CD14-positive monocyte (primary cell): ENCODE measurements around the gene PLK3. TPM values are rescaled to one million over a fixed set of nuclear protein-coding genes. Genes with fewer than 3 reads are reported as not detected.
"Not testable (repeated sequence)": the region's sequence is repeated elsewhere in the genome, so short reads cannot be mapped to it uniquely, and the experiment has no call there.

Experiments used
- DNase-seq, 3 donors: peaks; one replicate each; pipeline ENCODE4 v3.0.0-alpha.2; 2011 to 2022
- H2AFZ ChIP-seq: 2 replicates; pipeline ENCODE4 v1.6.0; 2012; ENCODE audit warnings: mild to moderate bottlenecking, low read depth, low read length, inconsistent platforms; ENCODE audit not compliant: insufficient read depth, poor library complexity, severe bottlenecking
- H3K27ac ChIP-seq, 2 donors: 1 replicate in 1 of 2; 2 replicates in 1 of 2; pipeline ENCODE4 v1.5.1; 2012 to 2013; ENCODE audit warnings: low read length in 2 of 2, control low read depth in 1 of 2, inconsistent platforms in 1 of 2, low read depth in 1 of 2, mild to moderate bottlenecking in 1 of 2
- H3K27me3 ChIP-seq, 2 donors: one replicate each; pipeline versions ENCODE4 v1.6.0 to v1.6.1; 2011 to 2013; ENCODE audit warnings: low read length in 2 of 2; ENCODE audit not compliant: control insufficient read depth in 2 of 2, insufficient read depth in 2 of 2
- H3K36me3 ChIP-seq, 2 donors: replicated peaks in 1 of 2; 1 replicate in 1 of 2; 2 replicates in 1 of 2; pipeline versions ENCODE4 v1.5.1 to v1.6.1; 2012 to 2013; ENCODE audit warnings: low read length in 2 of 2, control low read depth in 1 of 2, inconsistent platforms in 1 of 2, mild to moderate bottlenecking in 1 of 2; ENCODE audit not compliant: insufficient read depth in 2 of 2, control insufficient read depth in 1 of 2
- H3K4me1 ChIP-seq, 2 donors: 1 replicate in 1 of 2; 2 replicates in 1 of 2; pipeline versions ENCODE4 v1.5.1 to v1.6.1; 2012 to 2013; ENCODE audit warnings: low read length in 2 of 2, control low read depth in 1 of 2, inconsistent platforms in 1 of 2, mild to moderate bottlenecking in 1 of 2, moderate library complexity in 1 of 2; ENCODE audit not compliant: insufficient read depth in 2 of 2, control insufficient read depth in 1 of 2
- H3K4me2 ChIP-seq: replicated peaks from 2 replicates; pipeline ENCODE3; 2012; ENCODE audit warnings: low read length, moderate library complexity, mild to moderate bottlenecking; ENCODE audit not compliant: poor library complexity, severe bottlenecking; ENCODE audit errors: extremely low read depth
- H3K4me3 ChIP-seq, 3 experiments: fragments of 200-600 bp in 1 of 3; sonication (generic) in 1 of 3; replicated peaks in 1 of 3; 1 replicate in 2 of 3; 2 replicates in 1 of 3; pipeline ENCODE4 v1.5.1; 2011 to 2013; ENCODE audit warnings: low read length in 3 of 3, mild to moderate bottlenecking in 3 of 3, control low read depth in 2 of 3, low read depth in 2 of 3, inconsistent platforms in 1 of 3, moderate library complexity in 1 of 3
- H3K79me2 ChIP-seq: 2 replicates; pipeline ENCODE4 v1.6.0; 2012; ENCODE audit warnings: mild to moderate bottlenecking, control low read depth, inconsistent platforms, low read length, moderate library complexity; ENCODE audit not compliant: insufficient read depth
- H3K9ac ChIP-seq: 2 replicates; pipeline ENCODE4 v1.6.0; 2017; ENCODE audit warnings: low read length, mild to moderate bottlenecking; ENCODE audit not compliant: insufficient read depth, poor library complexity, severe bottlenecking
- H3K9me3 ChIP-seq, 2 donors: replicated peaks in 1 of 2; 1 replicate in 1 of 2; 2 replicates in 1 of 2; pipeline versions ENCODE4 v1.5.1 to v1.6.1; 2012 to 2013; ENCODE audit warnings: low read length in 2 of 2, control low read depth in 1 of 2; ENCODE audit not compliant: control insufficient read depth in 1 of 2, insufficient read depth in 1 of 2
- H4K20me1 ChIP-seq: 2 replicates; pipeline ENCODE4 v1.6.0; 2012; ENCODE audit warnings: mild to moderate bottlenecking, low read length, control low read depth, moderate library complexity; ENCODE audit not compliant: insufficient read depth
- H3K27ac Mint-ChIP-seq, 7 donors: one replicate each; pipeline ENCODE4 v1.8.0; 2020; ENCODE audit warnings: mild to moderate bottlenecking in 7 of 7, mixed read lengths in 7 of 7, moderate library complexity in 6 of 7, inconsistent platforms in 2 of 7
- H3K27me3 Mint-ChIP-seq, 3 donors: one replicate each; pipeline ENCODE4 v1.8.0; 2021 to 2022; ENCODE audit warnings: low read depth in 3 of 3, mild to moderate bottlenecking in 3 of 3, mixed read lengths in 3 of 3, moderate library complexity in 3 of 3, inconsistent platforms in 1 of 3
- H3K36me3 Mint-ChIP-seq, 2 donors: one replicate each; pipeline ENCODE4 v1.8.0; 2020; ENCODE audit warnings: mixed read lengths in 2 of 2, inconsistent platforms in 1 of 2, mild to moderate bottlenecking in 1 of 2
- H3K4me1 Mint-ChIP-seq: one replicate; pipeline ENCODE4 v1.8.0; 2020; ENCODE audit warnings: mild to moderate bottlenecking, mixed read lengths
- H3K4me3 Mint-ChIP-seq, 2 donors: one replicate each; pipeline ENCODE4 v1.8.0; 2020; ENCODE audit warnings: mild to moderate bottlenecking in 2 of 2, mixed read lengths in 2 of 2, moderate library complexity in 1 of 2
- H3K9me3 Mint-ChIP-seq, 7 donors: one replicate each; pipeline ENCODE4 v1.8.0; 2020 to 2022; ENCODE audit warnings: mixed read lengths in 7 of 7, mild to moderate bottlenecking in 6 of 7, moderate library complexity in 6 of 7, inconsistent platforms in 2 of 7
- CTCF ChIP-seq: fragments of 200-600 bp; IDR thresholded peaks from one replicate; pipeline ENCODE4 v1.8.0; 2022; ENCODE audit warnings: antibody characterized with exemption, mild to moderate bottlenecking
- WGBS: methylation state at CpG from one replicate; pipeline ENCODE4 v1.1.5; 2013; ENCODE audit warnings: missing lambda C conversion rate; ENCODE audit not compliant: insufficient coverage; 5-methylcytosine and 5-hydroxymethylcytosine counted together
- intact Hi-C, 2 donors: fragments of 100-400 bp; cut with micrococcal nuclease; formaldehyde crosslinking; loops; one replicate each; pipeline versions ENCODE4 v1.15.0 to v1.15.1; 2023
- polyA plus RNA-seq, 3 donors: library from polyadenylated mRNA; depleted of rRNA in 1 of 3; unstranded in 2 of 3; stranded (reverse) in 1 of 3; fragments of 300-500 nt in 2 of 3; fragments of >200 nt in 1 of 3; fragmentation: Illumina TruSeq in 2 of 3; gene quantifications; 1 replicate in 2 of 3; 2 replicates in 1 of 3; pipeline ENCODE4 v1.2.3, GENCODE V29; 2012 to 2021

PLK3 gene
- polyA plus RNA-seq, 3 donors, result 15.8 to 285 (median 28.1) TPM

GRCh38 chr1:44822131-44822701, 22.0 kb downstream of the PLK3 start:
- no peak overlapping the region for H3K9ac ChIP-seq
- peaks cover 43 to 48% of the 10 kb centered on the region in 2 donors for H3K4me1 ChIP-seq
- Mint-ChIP-seq H3K27me3 (peaks cover 0 to 1% (median 0%) of the 10 kb centered on the region in 3 donors), H3K36me3 (no peaks in the 10 kb centered on the region), H3K4me3 (no peak overlapping the region), H3K9me3 (peaks cover 0 to 3% (median 0%) of the 10 kb centered on the region in 7 donors), H3K27ac (no peak overlapping the region), H3K4me1 (peaks cover 48% of the 10 kb centered on the region)
- H3K4me2 ChIP-seq, result no peak overlapping the region
- H3K36me3 ChIP-seq, result no peaks in the 10 kb centered on the region
- no peaks in the 10 kb centered on the region for H4K20me1 ChIP-seq
- H3K9me3 ChIP-seq, result no peaks in the 10 kb centered on the region
- H2AFZ ChIP-seq, result no peak overlapping the region
- peak in 1 of 3 donors; percentile 12 for DNase-seq
- no peak overlapping the region for H3K27ac ChIP-seq
- H3K79me2 ChIP-seq, result no peaks in the 10 kb centered on the region
- no peaks in the 10 kb centered on the region for H3K27me3 ChIP-seq
- no peak for TF ChIP-seq CTCF
- H3K4me3 ChIP-seq, result no peak overlapping the region
- 94% methylated on average over 3 of the region's 6 CpGs for WGBS
- intact Hi-C loops, result loop anchor here in 1 of 2 donors (5.0 kb wide), 1 partner anchor 90 kb away; the partner anchor contains the start of gene RNU5D-1

GRCh38 chr1:44822981-44823451, 22.8 kb downstream of the PLK3 start:
- H3K4me2 ChIP-seq, result no peak overlapping the region
- H3K9ac ChIP-seq, result no peak overlapping the region
- no peak for TF ChIP-seq CTCF
- Mint-ChIP-seq H3K27ac (peak overlapping the region in 1 of 7 donors; percentile 13), H3K9me3 (peaks cover 0 to 3% (median 0%) of the 10 kb centered on the region in 7 donors), H3K36me3 (no peaks in the 10 kb centered on the region), H3K4me1 (peaks cover 41% of the 10 kb centered on the region), H3K27me3 (peaks cover 0 to 2% (median 0%) of the 10 kb centered on the region in 3 donors), H3K4me3 (no peak overlapping the region)
- H3K27ac ChIP-seq, result no peak overlapping the region
- no peak overlapping the region for H3K4me3 ChIP-seq
- no peaks in the 10 kb centered on the region for H3K27me3 ChIP-seq
- no peak overlapping the region for H2AFZ ChIP-seq
- DNase-seq, result peak in 1 of 3 donors; percentile 7
- H4K20me1 ChIP-seq, result no peaks in the 10 kb centered on the region
- over 99% methylated on average over 8 of the region's 15 CpGs for WGBS
- intact Hi-C loops, result loop anchor here in 1 of 2 donors (5.0 kb wide), 1 partner anchor 91 kb away; the partner anchor contains the start of gene RNU5D-1
- H3K36me3 ChIP-seq, result no peaks in the 10 kb centered on the region
- H3K4me1 ChIP-seq, result peaks cover 41 to 47% of the 10 kb centered on the region in 2 donors
- H3K9me3 ChIP-seq, result no peaks in the 10 kb centered on the region
- H3K79me2 ChIP-seq, result no peaks in the 10 kb centered on the region

GRCh38 chr1:44824392-44824791, 24.2 kb downstream of the PLK3 start:
- intact Hi-C loops, result loop anchor here in 1 of 2 donors (5.0 kb wide), 1 partner anchor 92 kb away; the partner anchor contains the start of gene RNU5D-1
- H3K27me3 Mint-ChIP-seq, result not testable (repeated sequence)

More at GRCh38 chr1:44824392-44824791, 24.2 kb downstream of the PLK3 start:
- not testable (repeated sequence) for H2AFZ ChIP-seq, H3K79me2 ChIP-seq, DNase-seq, H3K27ac ChIP-seq, H3K4me2 ChIP-seq, H3K9ac ChIP-seq, H3K36me3 Mint-ChIP-seq, H3K4me3 ChIP-seq, H4K20me1 ChIP-seq, H3K27me3 ChIP-seq, H3K4me3 Mint-ChIP-seq, H3K36me3 ChIP-seq, H3K9me3 ChIP-seq, H3K9me3 Mint-ChIP-seq
- peak overlapping the region in 1 of 7 donors; percentile 45 for H3K27ac Mint-ChIP-seq
- H3K4me1 Mint-ChIP-seq, result peaks cover 30% of the 10 kb centered on the region
- 82% methylated on average over 4 of the region's 6 CpGs for WGBS
- H3K4me1 ChIP-seq, result peaks cover 30 to 38% of the 10 kb centered on the region in 2 donors
